ENCODE data around the gene ADK.

DNA sequence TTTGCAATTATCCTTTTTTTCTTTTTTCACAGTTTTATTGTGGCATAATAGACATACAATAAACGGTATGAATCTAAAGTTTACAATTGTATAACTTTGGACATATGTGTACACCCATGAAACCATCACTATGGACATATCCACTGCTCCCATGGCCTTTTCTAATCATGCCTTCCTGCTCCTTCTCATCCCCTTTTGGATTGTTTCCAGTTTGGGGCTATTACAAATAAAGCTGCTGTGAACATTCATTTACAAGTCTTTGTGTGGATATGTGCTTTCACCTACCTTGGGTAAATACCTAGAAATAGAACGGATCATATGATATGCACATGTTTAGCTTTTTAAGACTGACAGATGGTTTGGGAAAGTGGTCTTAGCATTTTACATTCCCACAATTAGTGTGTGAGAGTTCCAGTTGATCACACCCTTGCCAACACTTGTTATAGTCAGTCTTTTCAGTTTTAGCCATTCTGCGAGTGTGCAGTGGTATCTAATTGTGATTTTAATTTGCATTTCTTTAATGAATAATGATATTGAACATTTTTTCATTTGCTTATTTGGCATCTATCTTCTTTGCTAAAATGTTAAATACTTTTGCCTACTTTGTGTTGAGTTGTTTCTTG, 554.4 kb downstream of the ADK start:
- TF ChIP-seq, protein P1, sequence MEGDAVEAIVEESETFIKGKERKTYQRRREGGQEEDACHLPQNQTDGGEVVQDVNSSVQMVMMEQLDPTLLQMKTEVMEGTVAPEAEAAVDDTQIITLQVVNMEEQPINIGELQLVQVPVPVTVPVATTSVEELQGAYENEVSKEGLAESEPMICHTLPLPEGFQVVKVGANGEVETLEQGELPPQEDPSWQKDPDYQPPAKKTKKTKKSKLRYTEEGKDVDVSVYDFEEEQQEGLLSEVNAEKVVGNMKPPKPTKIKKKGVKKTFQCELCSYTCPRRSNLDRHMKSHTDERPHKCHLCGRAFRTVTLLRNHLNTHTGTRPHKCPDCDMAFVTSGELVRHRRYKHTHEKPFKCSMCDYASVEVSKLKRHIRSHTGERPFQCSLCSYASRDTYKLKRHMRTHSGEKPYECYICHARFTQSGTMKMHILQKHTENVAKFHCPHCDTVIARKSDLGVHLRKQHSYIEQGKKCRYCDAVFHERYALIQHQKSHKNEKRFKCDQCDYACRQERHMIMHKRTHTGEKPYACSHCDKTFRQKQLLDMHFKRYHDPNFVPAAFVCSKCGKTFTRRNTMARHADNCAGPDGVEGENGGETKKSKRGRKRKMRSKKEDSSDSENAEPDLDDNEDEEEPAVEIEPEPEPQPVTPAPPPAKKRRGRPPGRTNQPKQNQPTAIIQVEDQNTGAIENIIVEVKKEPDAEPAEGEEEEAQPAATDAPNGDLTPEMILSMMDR (IDR thresholded peaks at IDR 0.05), result no peak
- no peak for TF ChIP-seq EP300 (IDR thresholded peaks at IDR 0.05)

All from stomach (tissue), 4 donors.